ENCODE measurements around the gene VASH1.
A peak's percentile ranks its signal among the peaks of the same experiment; 100 is the strongest.

VASH1 gene

GRCh38 chr14:76772300-76773187 is 11.3 kb downstream of the VASH1 start:
- H3K4me3 ChIP-seq: peak overlapping the region; percentile 24
- TF ChIP-seq, protein P1, sequence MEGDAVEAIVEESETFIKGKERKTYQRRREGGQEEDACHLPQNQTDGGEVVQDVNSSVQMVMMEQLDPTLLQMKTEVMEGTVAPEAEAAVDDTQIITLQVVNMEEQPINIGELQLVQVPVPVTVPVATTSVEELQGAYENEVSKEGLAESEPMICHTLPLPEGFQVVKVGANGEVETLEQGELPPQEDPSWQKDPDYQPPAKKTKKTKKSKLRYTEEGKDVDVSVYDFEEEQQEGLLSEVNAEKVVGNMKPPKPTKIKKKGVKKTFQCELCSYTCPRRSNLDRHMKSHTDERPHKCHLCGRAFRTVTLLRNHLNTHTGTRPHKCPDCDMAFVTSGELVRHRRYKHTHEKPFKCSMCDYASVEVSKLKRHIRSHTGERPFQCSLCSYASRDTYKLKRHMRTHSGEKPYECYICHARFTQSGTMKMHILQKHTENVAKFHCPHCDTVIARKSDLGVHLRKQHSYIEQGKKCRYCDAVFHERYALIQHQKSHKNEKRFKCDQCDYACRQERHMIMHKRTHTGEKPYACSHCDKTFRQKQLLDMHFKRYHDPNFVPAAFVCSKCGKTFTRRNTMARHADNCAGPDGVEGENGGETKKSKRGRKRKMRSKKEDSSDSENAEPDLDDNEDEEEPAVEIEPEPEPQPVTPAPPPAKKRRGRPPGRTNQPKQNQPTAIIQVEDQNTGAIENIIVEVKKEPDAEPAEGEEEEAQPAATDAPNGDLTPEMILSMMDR (IDR thresholded peaks at IDR 0.05): no peak
- DNase-seq (ENCODE audit: low spot score): peak; percentile 90
- peak overlapping the region; percentile 86 to 92 for H3K27ac ChIP-seq

GRCh38 chr14:76773188-76773885 is 12.1 kb downstream of the VASH1 start:
- Histone ChIP-seq H3K4me3 (peak overlapping the region; percentile 24), H3K27ac (peak overlapping the region; percentile 86 to 92)
- DNase-seq (ENCODE audit: low spot score): peak; percentile 90
- TF ChIP-seq, protein P1 (IDR thresholded peaks at IDR 0.05): no peak

GRCh38 chr14:76773956-76774820 is 12.9 kb downstream of the VASH1 start:
- Histone ChIP-seq H3K4me3 (peak overlapping the region; percentile 10), H3K27ac (peak overlapping the region; percentile 86 to 92)
- TF ChIP-seq, protein P1 (IDR thresholded peaks at IDR 0.05): no peak
- peak; percentile 64 for DNase-seq (ENCODE audit: low spot score)

GRCh38 chr14:76774821-76775694 is 13.8 kb downstream of the VASH1 start:
- peak; percentile 60 for DNase-seq (ENCODE audit: low spot score)
- Histone ChIP-seq H3K4me3 (no peak overlapping the region), H3K27ac (peak overlapping the region in 1 of 2 donors; percentile 92)
- TF ChIP-seq, protein P1 (IDR thresholded peaks at IDR 0.05): no peak

- H3K4me3 ChIP-seq: no peak overlapping the region
- H3K27ac ChIP-seq: no peak overlapping the region
- TF ChIP-seq, protein P1 (IDR thresholded peaks at IDR 0.05): no peak
- DNase-seq (ENCODE audit: low spot score): no peak
These were observed 14.6 kb downstream of the VASH1 start for GRCh38 chr14:76775695-76776427.

Data from coronary artery (tissue), 2 donors.